ENCODE results near the gene BCL10.

DNA sequence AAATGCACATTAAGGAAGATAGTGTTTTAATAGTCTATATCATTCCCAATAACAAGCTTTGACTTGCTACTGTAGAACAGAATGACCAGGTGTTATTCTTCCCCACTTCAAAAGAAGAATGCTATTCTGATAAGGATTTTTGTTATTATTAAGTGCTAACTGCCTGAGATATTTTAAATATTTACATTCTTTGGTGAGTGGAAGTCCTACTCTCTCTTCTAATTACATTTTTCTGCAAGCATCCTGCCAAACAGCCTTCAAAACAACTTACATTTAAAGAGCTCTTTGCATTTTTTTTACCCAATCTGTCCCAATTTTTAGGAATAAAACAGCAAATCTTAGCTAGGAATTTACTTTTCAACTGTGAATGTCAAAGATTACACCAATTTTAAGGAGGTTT lies 52.1 kb downstream of the BCL10 start:
- no peak for TF ChIP-seq POLR2A (IDR thresholded peaks at IDR 0.05)
- TF ChIP-seq, protein P1, sequence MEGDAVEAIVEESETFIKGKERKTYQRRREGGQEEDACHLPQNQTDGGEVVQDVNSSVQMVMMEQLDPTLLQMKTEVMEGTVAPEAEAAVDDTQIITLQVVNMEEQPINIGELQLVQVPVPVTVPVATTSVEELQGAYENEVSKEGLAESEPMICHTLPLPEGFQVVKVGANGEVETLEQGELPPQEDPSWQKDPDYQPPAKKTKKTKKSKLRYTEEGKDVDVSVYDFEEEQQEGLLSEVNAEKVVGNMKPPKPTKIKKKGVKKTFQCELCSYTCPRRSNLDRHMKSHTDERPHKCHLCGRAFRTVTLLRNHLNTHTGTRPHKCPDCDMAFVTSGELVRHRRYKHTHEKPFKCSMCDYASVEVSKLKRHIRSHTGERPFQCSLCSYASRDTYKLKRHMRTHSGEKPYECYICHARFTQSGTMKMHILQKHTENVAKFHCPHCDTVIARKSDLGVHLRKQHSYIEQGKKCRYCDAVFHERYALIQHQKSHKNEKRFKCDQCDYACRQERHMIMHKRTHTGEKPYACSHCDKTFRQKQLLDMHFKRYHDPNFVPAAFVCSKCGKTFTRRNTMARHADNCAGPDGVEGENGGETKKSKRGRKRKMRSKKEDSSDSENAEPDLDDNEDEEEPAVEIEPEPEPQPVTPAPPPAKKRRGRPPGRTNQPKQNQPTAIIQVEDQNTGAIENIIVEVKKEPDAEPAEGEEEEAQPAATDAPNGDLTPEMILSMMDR (IDR thresholded peaks at IDR 0.05) = no peak

All from lower leg skin (tissue), 3 donors.